Measurements from ENCODE around the gene ASB18. TPM values are rescaled to one million over a fixed set of nuclear protein-coding genes. Genes with fewer than 3 reads are reported as not detected.

The ASB18 gene
- total and polyA plus RNA-seq, 2 experiments from 2014 or later, result not detected

GRCh38 chr2:236221798-236222197, 42.4 kb downstream of the ASB18 start:
- H3K4me2 ChIP-seq, result no peak overlapping the region
- H3K4me3 Mint-ChIP-seq, result no peak overlapping the region
- no peaks in the 10 kb centered on the region for H3F3A ChIP-seq (replicated peaks; ENCODE audit: low read depth)
- no peaks in the 10 kb centered on the region for H3K79me2 ChIP-seq (replicated peaks; ENCODE audit: insufficient read depth)
- ATAC-seq, result no peak
- H4K20me1 ChIP-seq (replicated peaks; ENCODE audit: insufficient read depth), result no peaks in the 10 kb centered on the region
- H3K4me3 ChIP-seq, result no peak overlapping the region
- H3K9me2 ChIP-seq (ENCODE audit: insufficient read depth), result no peaks in the 10 kb centered on the region
- H3K9me3 Mint-ChIP-seq, result peaks cover 27% of the 10 kb centered on the region
- H3K4me1 Mint-ChIP-seq, result no peaks in the 10 kb centered on the region; the same call in 2 of the 3 replicates
- H3K27me3 Mint-ChIP-seq (ENCODE audit: insufficient read depth, low read depth, poor library complexity), result peaks cover 7% of the 10 kb centered on the region
- H2AFZ ChIP-seq, result no peak overlapping the region
- H3K27ac Mint-ChIP-seq, result no peak overlapping the region
- H3K36me3 ChIP-seq (ENCODE audit: insufficient read depth), result peaks cover 7% of the 10 kb centered on the region
- no peak for DNase-seq (ENCODE audit: low spot score)
- no peaks in the 10 kb centered on the region for H3K4me1 ChIP-seq (ENCODE audit: insufficient read depth)
- H3K27ac ChIP-seq (ENCODE audit: low read depth), result no peak overlapping the region
- TF ChIP-seq CREB1 (CRISPR knock-in tag; IDR thresholded peaks at IDR 0.05; ENCODE audit: low read depth) (no peak), NANOG (IDR thresholded peaks at IDR 0.05; ENCODE audit: borderline replicate concordance) (no peak), ZNF331 (CRISPR knock-in tag; IDR thresholded peaks at IDR 0.05; ENCODE audit: low read depth) (no peak), POLR2AphosphoS5 (IDR thresholded peaks at IDR 0.05; ENCODE audit: low read depth) (no peak), JUNB (IDR thresholded peaks at IDR 0.05; ENCODE audit: unreplicated experiment) (no peak), EZH2phosphoT487 (IDR thresholded peaks at IDR 0.05; ENCODE audit: unreplicated experiment) (no peak), ZNF114 (CRISPR knock-in tag; IDR thresholded peaks at IDR 0.05) (no peak), STAT1 (IDR thresholded peaks at IDR 0.05; ENCODE audit: unreplicated experiment) (no peak), EZH2 (IDR thresholded peaks at IDR 0.05; ENCODE audit: low read depth, unreplicated experiment) (no peak)
- TF ChIP-seq, protein P1, sequence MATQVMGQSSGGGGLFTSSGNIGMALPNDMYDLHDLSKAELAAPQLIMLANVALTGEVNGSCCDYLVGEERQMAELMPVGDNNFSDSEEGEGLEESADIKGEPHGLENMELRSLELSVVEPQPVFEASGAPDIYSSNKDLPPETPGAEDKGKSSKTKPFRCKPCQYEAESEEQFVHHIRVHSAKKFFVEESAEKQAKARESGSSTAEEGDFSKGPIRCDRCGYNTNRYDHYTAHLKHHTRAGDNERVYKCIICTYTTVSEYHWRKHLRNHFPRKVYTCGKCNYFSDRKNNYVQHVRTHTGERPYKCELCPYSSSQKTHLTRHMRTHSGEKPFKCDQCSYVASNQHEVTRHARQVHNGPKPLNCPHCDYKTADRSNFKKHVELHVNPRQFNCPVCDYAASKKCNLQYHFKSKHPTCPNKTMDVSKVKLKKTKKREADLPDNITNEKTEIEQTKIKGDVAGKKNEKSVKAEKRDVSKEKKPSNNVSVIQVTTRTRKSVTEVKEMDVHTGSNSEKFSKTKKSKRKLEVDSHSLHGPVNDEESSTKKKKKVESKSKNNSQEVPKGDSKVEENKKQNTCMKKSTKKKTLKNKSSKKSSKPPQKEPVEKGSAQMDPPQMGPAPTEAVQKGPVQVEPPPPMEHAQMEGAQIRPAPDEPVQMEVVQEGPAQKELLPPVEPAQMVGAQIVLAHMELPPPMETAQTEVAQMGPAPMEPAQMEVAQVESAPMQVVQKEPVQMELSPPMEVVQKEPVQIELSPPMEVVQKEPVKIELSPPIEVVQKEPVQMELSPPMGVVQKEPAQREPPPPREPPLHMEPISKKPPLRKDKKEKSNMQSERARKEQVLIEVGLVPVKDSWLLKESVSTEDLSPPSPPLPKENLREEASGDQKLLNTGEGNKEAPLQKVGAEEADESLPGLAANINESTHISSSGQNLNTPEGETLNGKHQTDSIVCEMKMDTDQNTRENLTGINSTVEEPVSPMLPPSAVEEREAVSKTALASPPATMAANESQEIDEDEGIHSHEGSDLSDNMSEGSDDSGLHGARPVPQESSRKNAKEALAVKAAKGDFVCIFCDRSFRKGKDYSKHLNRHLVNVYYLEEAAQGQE (IDR thresholded peaks at IDR 0.05; ENCODE audit: unreplicated experiment), result no peak
- TF ChIP-seq, protein P2, sequence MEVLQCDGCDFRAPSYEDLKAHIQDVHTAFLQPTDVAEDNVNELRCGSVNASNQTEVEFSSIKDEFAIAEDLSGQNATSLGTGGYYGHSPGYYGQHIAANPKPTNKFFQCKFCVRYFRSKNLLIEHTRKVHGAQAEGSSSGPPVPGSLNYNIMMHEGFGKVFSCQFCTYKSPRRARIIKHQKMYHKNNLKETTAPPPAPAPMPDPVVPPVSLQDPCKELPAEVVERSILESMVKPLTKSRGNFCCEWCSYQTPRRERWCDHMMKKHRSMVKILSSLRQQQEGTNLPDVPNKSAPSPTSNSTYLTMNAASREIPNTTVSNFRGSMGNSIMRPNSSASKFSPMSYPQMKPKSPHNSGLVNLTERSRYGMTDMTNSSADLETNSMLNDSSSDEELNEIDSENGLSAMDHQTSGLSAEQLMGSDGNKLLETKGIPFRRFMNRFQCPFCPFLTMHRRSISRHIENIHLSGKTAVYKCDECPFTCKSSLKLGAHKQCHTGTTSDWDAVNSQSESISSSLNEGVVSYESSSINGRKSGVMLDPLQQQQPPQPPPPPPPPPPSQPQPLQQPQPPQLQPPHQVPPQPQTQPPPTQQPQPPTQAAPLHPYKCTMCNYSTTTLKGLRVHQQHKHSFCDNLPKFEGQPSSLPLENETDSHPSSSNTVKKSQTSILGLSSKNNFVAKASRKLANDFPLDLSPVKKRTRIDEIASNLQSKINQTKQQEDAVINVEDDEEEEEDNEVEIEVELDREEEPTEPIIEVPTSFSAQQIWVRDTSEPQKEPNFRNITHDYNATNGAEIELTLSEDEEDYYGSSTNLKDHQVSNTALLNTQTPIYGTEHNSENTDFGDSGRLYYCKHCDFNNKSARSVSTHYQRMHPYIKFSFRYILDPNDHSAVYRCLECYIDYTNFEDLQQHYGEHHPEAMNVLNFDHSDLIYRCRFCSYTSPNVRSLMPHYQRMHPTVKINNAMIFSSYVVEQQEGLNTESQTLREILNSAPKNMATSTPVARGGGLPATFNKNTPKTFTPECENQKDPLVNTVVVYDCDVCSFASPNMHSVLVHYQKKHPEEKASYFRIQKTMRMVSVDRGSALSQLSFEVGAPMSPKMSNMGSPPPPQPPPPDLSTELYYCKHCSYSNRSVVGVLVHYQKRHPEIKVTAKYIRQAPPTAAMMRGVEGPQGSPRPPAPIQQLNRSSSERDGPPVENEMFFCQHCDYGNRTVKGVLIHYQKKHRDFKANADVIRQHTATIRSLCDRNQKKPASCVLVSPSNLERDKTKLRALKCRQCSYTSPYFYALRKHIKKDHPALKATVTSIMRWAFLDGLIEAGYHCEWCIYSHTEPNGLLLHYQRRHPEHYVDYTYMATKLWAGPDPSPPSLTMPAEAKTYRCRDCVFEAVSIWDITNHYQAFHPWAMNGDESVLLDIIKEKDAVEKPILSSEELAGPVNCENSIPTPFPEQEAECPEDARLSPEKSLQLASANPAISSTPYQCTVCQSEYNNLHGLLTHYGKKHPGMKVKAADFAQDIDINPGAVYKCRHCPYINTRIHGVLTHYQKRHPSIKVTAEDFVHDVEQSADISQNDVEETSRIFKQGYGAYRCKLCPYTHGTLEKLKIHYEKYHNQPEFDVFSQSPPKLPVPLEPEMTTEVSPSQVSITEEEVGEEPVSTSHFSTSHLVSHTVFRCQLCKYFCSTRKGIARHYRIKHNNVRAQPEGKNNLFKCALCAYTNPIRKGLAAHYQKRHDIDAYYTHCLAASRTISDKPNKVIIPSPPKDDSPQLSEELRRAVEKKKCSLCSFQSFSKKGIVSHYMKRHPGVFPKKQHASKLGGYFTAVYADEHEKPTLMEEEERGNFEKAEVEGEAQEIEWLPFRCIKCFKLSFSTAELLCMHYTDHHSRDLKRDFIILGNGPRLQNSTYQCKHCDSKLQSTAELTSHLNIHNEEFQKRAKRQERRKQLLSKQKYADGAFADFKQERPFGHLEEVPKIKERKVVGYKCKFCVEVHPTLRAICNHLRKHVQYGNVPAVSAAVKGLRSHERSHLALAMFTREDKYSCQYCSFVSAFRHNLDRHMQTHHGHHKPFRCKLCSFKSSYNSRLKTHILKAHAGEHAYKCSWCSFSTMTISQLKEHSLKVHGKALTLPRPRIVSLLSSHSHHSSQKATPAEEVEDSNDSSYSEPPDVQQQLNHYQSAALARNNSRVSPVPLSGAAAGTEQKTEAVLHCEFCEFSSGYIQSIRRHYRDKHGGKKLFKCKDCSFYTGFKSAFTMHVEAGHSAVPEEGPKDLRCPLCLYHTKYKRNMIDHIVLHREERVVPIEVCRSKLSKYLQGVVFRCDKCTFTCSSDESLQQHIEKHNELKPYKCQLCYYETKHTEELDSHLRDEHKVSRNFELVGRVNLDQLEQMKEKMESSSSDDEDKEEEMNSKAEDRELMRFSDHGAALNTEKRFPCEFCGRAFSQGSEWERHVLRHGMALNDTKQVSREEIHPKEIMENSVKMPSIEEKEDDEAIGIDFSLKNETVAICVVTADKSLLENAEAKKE (CRISPR knock-in tag; IDR thresholded peaks at IDR 0.05), result no peak
- TF ChIP-seq, protein P3, sequence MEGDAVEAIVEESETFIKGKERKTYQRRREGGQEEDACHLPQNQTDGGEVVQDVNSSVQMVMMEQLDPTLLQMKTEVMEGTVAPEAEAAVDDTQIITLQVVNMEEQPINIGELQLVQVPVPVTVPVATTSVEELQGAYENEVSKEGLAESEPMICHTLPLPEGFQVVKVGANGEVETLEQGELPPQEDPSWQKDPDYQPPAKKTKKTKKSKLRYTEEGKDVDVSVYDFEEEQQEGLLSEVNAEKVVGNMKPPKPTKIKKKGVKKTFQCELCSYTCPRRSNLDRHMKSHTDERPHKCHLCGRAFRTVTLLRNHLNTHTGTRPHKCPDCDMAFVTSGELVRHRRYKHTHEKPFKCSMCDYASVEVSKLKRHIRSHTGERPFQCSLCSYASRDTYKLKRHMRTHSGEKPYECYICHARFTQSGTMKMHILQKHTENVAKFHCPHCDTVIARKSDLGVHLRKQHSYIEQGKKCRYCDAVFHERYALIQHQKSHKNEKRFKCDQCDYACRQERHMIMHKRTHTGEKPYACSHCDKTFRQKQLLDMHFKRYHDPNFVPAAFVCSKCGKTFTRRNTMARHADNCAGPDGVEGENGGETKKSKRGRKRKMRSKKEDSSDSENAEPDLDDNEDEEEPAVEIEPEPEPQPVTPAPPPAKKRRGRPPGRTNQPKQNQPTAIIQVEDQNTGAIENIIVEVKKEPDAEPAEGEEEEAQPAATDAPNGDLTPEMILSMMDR (conservative IDR thresholded peaks at IDR 0.05; ENCODE audit: low read depth in 2 of 2), result no peak
- TF ChIP-seq, protein P4, sequence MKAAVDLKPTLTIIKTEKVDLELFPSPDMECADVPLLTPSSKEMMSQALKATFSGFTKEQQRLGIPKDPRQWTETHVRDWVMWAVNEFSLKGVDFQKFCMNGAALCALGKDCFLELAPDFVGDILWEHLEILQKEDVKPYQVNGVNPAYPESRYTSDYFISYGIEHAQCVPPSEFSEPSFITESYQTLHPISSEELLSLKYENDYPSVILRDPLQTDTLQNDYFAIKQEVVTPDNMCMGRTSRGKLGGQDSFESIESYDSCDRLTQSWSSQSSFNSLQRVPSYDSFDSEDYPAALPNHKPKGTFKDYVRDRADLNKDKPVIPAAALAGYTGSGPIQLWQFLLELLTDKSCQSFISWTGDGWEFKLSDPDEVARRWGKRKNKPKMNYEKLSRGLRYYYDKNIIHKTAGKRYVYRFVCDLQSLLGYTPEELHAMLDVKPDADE (IDR thresholded peaks at IDR 0.05), result no peak
- no peaks in the 10 kb centered on the region for H3K27me3 ChIP-seq (ENCODE audit: insufficient read depth)
- H3K36me3 Mint-ChIP-seq (ENCODE audit: low read depth), result peaks cover 18% of the 10 kb centered on the region

All from GM23338 (cell line).